HL-60 (cell line): ENCODE data around the gene KPTN.
A peak's percentile ranks its signal among the peaks of the same experiment; 100 is the strongest.

Experiments
- CTCF ChIP-seq: IDR thresholded peaks from one replicate; pipeline ENCODE4 v1.5.1; 2011; ENCODE audit warnings: low read length, control low read depth, inconsistent platforms; ENCODE audit not compliant: insufficient read depth
- POLR2AphosphoS5 ChIP-seq: IDR thresholded peaks from 2 replicates; pipeline ENCODE4 v1.6.1; 2012; ENCODE audit warnings: low read depth

GRCh38 chr19:47494729-47495128, 10.7 kb upstream of the KPTN start:
- TF ChIP-seq POLR2AphosphoS5 (0 out of 2 replicates have a peak, but pooled peaks have one; percentile 41), CTCF (no peak)
